Activated CD8-positive, alpha-beta memory T cell treated with anti-CD3 and anti-CD28 coated beads for 4 hours (primary cell): Measurements from ENCODE around the gene USP28.
"Not testable (repeated sequence)": the region's sequence is repeated elsewhere in the genome, so short reads cannot be mapped to it uniquely, and the experiment has no call there.

Experiments
- DNase-seq, 2 donors: peaks; one replicate each; pipeline ENCODE4 v3.0.0-alpha.2; 2020; ENCODE audit warnings: low read depth in 2 of 2

The USP28 gene

DNA sequence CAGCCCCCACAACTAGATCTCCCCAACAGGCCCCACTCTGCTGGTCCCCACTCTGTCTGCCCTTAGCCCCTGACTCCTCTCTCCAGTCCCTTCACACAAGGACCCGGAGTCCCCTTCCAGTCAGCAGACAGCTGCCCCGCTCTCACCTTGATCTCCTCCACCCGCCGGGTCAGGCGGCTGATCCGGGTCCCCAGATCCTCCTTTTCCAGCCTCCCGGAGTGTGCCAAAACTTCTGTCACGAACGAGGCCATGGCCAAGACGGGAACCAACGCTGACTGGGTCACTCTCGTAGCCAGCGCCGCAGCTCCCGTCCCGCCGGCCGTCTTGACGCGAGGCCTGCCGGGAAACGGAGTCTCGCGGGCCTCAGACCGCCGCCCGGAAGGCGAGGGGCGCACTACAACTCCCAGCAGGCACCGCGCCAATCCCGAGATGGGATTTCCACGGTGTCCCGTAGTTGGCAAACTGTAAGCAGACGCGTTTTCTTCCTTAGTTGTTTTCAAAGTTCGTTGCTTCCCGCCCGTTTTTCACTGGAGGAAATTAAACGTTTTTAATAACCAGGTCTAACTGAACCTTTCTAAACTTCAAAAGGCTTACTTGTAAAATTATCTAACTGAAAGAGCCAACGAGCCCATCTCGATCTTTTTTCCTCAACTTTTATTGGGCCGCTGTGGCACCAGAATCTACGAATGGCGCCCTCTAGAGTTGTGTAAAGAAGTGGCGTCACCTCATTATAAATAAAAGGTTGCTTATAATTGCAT lies 101.8 kb downstream of the USP28 start, which contains the start of gene ZW10:
TSS of gene ZW10 (minus strand) at position 277 of the 758 bp plus-strand sequence. CDS start at position 251, 26 bp downstream.
- peak; percentile 82 to 85 for DNase-seq

DNA sequence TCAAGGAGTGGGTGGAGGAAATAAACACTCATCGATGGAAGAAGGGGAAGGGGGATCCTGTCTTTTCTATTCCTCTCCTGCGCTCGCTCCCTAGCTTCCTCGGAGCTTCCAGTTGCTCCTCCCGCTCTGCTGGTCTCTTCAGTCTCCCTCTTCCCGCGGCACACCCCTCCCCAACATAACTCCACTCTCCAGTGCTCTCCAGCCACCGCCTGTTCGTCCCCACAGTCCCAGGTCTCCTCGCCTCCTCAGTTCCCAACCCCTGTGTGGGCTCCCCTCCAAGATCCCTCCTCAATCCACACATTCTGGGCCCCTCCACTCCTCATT lies 102.3 kb downstream of the USP28 start:
- no peak for DNase-seq

DNA sequence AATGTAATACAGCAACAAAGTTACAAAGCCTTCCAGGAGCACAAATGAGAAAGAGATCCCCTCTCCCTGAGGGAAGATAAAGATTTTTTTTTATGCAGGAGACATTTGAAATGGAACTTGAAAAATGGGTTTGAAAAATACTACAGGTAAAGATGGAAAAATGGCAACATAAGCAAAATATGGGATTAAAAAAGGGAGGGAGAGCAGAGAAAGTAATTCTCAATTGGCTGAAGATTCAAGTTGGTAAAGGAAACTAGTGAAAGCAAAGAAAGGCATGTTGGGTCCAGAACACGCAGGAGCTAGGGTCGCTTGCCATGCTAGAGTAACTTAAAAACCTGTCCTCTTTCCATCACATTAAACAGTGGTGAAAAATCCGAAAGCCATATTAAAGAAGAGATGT lies 103.4 kb downstream of the USP28 start:
- no peak for DNase-seq

DNA sequence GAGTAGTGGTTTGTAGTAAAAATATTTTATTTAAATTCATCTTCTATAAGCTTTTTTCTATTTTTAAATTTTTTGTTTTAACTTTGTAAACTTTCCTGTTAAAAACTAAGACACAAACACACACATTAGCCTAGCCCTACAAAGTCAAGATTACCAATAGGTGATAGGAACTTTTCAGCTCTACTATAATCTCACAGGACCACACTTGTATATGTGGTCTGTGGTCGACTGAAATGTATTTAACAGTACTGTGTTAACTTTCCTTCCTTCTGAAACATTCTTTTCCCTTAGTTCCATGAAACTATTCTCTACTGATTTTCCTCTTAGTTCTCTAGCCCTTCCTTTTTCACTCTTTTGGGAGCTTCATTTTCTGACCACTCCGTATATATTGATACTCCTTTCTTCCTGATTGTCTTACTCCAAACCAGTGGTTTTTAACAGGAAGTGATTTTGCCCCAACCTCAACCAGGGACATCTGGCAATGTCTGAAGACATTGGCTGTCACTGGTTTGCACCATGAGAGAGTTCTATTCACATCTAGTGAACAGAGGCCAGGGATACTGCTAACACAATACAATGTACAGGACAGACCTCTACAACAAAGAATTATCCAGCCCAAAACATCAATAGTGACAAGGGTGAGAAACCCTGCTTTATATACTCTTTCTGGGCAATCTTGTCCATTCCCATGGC lies 110.7 kb downstream of the USP28 start:
- DNase-seq = no peak

DNA sequence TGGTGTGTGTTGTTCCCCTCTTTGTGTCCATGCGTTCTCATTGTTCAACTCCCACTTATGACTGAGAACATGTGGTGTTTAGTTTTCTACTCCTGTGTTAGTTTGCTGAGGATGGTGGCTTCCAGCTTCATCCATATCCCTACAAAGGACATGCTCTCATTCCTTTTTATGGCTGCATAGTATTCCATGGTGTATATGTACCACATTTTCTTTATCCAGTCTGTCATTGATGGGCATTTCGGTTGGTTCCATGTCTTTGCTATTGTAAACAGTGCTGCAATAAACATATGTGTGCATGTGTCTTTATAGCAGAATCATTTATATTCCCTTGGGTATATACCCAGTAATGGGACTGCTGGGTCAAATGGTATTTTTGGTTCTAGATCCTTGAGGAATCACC lies 112.3 kb downstream of the USP28 start:
- DNase-seq = not testable (repeated sequence)

DNA sequence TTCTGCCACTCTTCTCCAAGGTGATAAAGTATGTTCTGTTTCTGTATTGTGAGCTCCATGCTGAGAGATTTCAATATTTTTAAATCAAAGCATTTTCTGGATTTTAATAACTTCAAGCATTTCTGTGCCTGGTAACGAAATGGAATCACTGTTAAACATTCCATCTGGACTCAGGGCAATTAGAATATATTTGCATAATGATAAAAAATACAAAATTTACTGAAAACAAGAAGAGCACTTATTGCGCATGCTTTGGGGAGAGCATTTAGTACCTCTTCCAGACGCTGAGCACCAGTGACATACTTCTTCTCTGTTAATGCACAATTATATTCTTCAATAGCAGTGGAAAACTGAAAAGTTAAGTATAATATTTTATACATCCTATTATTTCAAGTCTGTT lies 115.1 kb downstream of the USP28 start:
- DNase-seq = no peak

DNA sequence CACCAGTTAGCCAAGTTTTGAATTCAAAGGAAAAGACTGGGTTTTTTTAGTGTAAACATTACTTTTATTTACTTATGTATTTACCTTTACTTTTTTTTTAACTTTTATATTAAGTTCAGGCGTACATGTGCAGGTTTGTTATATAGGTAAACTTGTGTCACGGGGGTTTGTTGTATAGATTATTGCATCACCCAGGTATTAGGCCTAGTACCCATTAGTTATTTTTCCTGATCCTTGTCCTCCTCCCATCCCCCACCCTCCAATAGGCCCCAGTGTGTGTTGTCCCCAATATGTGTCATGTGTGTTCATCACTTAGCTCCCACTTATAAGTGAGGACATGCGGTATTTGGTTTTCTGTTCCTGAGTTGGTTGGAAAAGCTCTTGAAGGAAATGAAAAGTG lies 122.4 kb downstream of the USP28 start:
- DNase-seq = no peak
